ENCODE results near the gene RAF1.

- TF ChIP-seq ZNF431 (CRISPR knock-in tag; IDR thresholded peaks at IDR 0.05; ENCODE audit: borderline replicate concordance, low read depth): no peak
- no peak for TF ChIP-seq ZNF441 (CRISPR knock-in tag; IDR thresholded peaks at IDR 0.05; ENCODE audit: borderline replicate concordance)
These were observed 110.0 kb downstream of the RAF1 start for GRCh38 chr3:12553921-12554391.
